IPS DF 6.9 (cell line): ENCODE data around the gene SNX19.

Experiments used
- DNase-seq: peaks from one replicate; pipeline ENCODE4 v3.0.0-alpha.2; 2013; ENCODE audit warnings: low read depth, low spot score
- H3K27ac ChIP-seq: one replicate; pipeline ENCODE4 v1.5.1; 2013; ENCODE audit warnings: low read length, control low read depth
- H3K27me3 ChIP-seq: 2 replicates; pipeline ENCODE4 v1.6.1; 2013; ENCODE audit warnings: mild to moderate bottlenecking, low read length; ENCODE audit not compliant: control insufficient read depth, insufficient read depth
- H3K36me3 ChIP-seq: 2 replicates; pipeline ENCODE4 v1.6.1; 2013; ENCODE audit warnings: low read length; ENCODE audit not compliant: control insufficient read depth, insufficient read depth
- H3K4me1 ChIP-seq: 2 replicates; pipeline ENCODE4 v1.6.1; 2013; ENCODE audit warnings: low read length; ENCODE audit not compliant: control insufficient read depth, insufficient read depth
- H3K4me3 ChIP-seq: 2 replicates; pipeline ENCODE4 v1.5.1; 2013; ENCODE audit warnings: mild to moderate bottlenecking, low read length
- H3K9me3 ChIP-seq: 2 replicates; pipeline ENCODE4 v1.6.1; 2013; ENCODE audit warnings: low read length, inconsistent platforms; ENCODE audit not compliant: control insufficient read depth, insufficient read depth
- WGBS: extraction: QIAGEN DNeasy Blood & Tissue Kit; methylation state at CpG from one replicate; pipeline ENCODE4 v1.1.7; 2013; ENCODE audit warnings: mixed read lengths, missing lambda C conversion rate; ENCODE audit not compliant: insufficient read length, insufficient coverage; 5-methylcytosine and 5-hydroxymethylcytosine counted together

The SNX19 gene

DNA sequence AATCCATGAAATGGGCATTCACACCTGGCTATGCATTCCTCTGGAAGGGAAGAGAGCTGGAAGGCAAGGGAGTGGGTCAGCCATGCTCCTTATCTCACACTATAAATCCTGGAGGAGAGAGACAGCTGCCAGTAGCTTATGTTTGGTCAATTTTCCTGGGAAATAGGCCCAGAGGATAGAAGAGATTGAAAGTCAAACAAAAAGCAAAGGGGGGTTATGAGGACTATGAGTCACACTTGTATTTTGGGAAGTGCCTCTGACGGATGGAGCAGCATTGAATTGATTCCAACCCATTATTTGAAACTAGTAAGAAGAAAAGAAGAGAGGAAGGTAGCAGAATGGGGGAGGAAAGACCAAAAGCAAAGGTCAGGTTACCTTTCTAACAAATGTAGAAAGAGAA lies 25.0 kb downstream of the SNX19 start:
- Histone ChIP-seq H3K27ac (no peak overlapping the region), H3K27me3 (no peaks in the 10 kb centered on the region), H3K36me3 (peaks cover 6% of the 10 kb centered on the region; the same call in 1 of the 2 replicates), H3K4me3 (no peak overlapping the region), H3K9me3 (no peaks in the 10 kb centered on the region), H3K4me1 (peaks cover 3% of the 10 kb centered on the region)
- no CpG with 5 or more reads among the region's 1 CpG for WGBS
- no peak for DNase-seq

DNA sequence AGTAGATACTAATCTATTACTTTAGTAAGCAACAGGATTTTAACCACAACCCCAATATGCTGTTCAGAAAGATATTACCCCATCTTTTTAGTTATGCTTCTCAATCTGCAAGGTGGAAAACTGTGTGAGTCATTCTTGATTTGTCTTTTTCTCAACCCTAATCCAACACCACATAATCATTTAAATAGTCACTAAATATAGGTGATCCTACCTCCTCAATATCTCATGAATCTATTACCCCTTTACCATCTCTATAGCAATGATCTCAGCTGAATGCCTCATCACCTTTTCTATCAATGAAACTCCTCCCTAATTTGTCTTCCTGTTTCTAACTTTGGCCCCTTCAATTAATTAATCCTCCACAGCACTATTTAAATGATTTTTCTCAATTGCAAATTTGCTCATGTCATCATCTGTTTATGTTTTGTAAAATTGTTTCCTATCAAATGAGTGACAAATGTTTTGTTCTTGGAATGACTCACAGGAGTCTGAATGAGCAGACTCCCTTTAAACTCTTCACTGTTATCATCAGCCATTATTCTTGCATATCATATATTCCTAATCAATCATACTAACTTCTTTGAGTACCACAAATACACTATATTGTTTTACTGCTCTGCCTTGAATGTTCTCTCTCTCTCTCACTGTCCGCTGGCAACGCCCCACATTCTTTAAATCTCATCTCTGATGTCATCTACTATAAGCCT lies 26.1 kb downstream of the SNX19 start:
- Histone ChIP-seq H3K36me3 (peaks cover 6% of the 10 kb centered on the region; the same call in 1 of the 2 replicates), H3K9me3 (no peaks in the 10 kb centered on the region), H3K27ac (no peak overlapping the region), H3K4me1 (peaks cover 3% of the 10 kb centered on the region), H3K4me3 (no peak overlapping the region), H3K27me3 (no peaks in the 10 kb centered on the region)
- no CpG with 5 or more reads among the region's 2 CpGs for WGBS
- no peak for DNase-seq

DNA sequence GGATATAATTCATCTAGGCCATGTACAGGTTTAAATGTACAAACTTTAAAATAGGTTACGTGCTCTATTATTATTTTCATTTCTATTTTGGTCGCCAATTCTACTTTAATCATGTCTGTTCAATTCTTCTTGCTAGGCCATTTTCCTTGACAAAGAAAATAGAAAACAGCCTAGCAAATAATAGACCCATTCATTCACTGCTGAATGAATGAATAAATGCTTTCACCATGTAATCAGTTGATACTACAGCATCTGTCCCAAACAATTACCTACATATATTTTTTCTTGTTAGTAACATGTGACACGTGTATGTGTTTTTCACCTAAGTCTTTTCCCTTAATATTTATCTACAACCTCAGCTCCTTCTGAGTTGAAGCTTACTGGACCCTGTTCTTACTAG lies 27.5 kb downstream of the SNX19 start:
- Histone ChIP-seq H3K4me1 (peaks cover 2% of the 10 kb centered on the region), H3K27ac (no peak overlapping the region), H3K9me3 (no peaks in the 10 kb centered on the region), H3K27me3 (no peaks in the 10 kb centered on the region), H3K4me3 (no peak overlapping the region), H3K36me3 (peaks cover 3% of the 10 kb centered on the region; the same call in 1 of the 2 replicates)
- no peak for DNase-seq
- WGBS: no CpG with 5 or more reads among the region's 3 CpGs

DNA sequence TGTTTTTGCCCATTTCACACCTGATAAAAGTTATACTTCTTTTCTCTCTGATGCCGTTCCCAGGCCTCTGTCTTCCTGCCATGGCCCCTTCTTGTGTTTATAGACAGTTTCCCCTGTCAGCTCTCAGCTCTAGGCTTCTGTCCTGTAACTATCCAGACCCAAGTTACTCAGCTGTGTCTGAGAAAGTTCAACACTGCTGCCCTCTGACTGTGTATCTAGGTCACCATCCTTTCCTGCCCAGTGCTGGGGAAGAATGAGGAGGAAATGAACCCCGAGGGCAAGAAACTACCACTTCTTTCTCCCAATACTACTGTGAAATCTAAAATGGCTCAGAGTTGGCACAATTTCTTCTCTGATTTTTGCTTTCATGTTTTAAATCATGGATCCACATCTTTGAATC lies 29.6 kb downstream of the SNX19 start:
- no peaks in the 10 kb centered on the region for H3K9me3 ChIP-seq
- no peaks in the 10 kb centered on the region for H3K27me3 ChIP-seq
- WGBS: no CpG with 5 or more reads among the region's 2 CpGs
- no peak overlapping the region for H3K4me3 ChIP-seq
- DNase-seq: no peak
- no peak overlapping the region for H3K27ac ChIP-seq
- no peaks in the 10 kb centered on the region for H3K4me1 ChIP-seq
- no peaks in the 10 kb centered on the region; the same call in 1 of the 2 replicates for H3K36me3 ChIP-seq

DNA sequence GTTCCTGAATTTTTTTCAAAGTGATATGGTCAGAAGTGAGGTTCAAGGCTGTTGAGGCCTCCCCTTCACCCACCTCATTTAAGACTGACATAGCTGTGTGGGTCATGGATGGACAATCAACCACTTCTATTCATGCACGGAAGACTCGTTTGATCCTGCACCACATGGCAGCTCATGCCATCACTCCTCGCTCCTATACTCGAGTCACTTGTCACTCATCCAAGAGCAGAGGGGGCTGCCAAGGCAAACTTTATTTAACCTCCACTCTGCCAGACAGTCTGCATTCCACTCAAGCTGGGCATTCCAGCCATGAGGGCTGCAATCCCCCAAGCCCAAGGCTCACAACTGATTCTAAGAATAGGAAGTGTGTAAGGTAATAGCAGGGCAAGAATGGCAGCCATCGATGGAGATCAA lies 34.1 kb downstream of the SNX19 start:
- Histone ChIP-seq H3K4me1 (no peaks in the 10 kb centered on the region), H3K27me3 (no peaks in the 10 kb centered on the region), H3K4me3 (no peak overlapping the region), H3K36me3 (peaks cover 6% of the 10 kb centered on the region; the same call in 1 of the 2 replicates), H3K9me3 (no peaks in the 10 kb centered on the region), H3K27ac (no peak overlapping the region)
- DNase-seq: no peak
- no CpG with 5 or more reads among the region's 5 CpGs for WGBS

DNA sequence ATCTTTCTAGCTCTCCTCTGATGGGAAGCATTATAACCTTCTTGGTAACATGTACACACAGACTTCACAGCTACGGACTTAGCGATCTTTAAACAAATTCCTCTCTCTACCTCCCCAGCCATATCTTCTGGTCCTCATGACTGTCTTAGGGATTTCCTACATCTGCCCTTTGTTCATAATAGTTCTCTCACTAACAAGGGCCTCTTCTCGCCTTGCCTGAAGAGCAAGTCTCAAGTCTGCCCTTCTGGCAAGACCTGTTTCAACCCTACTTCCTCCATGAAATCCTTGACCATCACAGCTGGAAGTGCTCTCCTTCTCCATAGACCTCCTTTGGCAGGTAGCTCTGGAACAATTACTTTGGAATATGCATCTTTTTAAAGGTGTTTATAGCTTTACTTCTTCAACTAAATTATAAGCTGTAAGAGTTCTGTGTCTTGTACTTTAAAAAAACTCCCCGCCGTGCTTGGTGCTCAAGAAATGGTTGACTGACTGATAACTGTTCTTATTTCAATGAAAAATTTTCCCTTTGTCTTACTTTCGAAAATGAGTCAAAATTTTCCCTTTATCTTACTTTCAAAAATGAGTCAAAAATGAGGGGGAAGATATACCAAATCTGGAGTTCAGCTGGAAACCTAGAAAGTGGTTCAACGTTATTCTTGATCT lies 34.7 kb downstream of the SNX19 start:
- no peak overlapping the region for H3K27ac ChIP-seq
- H3K36me3 ChIP-seq: peaks cover 6% of the 10 kb centered on the region; the same call in 1 of the 2 replicates
- no peaks in the 10 kb centered on the region for H3K4me1 ChIP-seq
- no peaks in the 10 kb centered on the region for H3K9me3 ChIP-seq
- WGBS: no CpG with 5 or more reads among the region's 7 CpGs
- no peak overlapping the region for H3K4me3 ChIP-seq
- no peaks in the 10 kb centered on the region for H3K27me3 ChIP-seq
- no peak for DNase-seq

DNA sequence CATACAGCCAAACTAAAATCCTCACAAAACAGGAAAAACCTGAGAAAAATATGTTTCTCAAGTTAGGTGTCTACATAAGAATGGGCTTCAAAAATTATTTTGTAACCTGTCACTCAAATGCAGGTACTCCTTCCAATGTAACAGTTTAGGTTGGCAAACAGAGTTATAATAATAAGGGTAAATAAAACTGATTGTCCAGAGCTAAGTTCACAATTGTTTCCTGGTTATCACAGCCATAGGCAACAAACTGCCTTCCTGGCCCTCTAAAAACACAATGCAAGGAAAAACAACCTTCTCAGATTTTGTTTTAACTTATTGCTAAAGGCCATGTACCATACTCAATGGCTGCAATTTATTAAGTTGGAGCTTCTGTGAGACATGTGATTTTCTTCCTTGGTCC lies 36.4 kb downstream of the SNX19 start:
- Histone ChIP-seq H3K4me3 (no peak overlapping the region), H3K9me3 (no peaks in the 10 kb centered on the region), H3K27me3 (no peaks in the 10 kb centered on the region), H3K4me1 (no peaks in the 10 kb centered on the region), H3K36me3 (peaks cover 6% of the 10 kb centered on the region; the same call in 1 of the 2 replicates), H3K27ac (no peak overlapping the region)
- DNase-seq: no peak

DNA sequence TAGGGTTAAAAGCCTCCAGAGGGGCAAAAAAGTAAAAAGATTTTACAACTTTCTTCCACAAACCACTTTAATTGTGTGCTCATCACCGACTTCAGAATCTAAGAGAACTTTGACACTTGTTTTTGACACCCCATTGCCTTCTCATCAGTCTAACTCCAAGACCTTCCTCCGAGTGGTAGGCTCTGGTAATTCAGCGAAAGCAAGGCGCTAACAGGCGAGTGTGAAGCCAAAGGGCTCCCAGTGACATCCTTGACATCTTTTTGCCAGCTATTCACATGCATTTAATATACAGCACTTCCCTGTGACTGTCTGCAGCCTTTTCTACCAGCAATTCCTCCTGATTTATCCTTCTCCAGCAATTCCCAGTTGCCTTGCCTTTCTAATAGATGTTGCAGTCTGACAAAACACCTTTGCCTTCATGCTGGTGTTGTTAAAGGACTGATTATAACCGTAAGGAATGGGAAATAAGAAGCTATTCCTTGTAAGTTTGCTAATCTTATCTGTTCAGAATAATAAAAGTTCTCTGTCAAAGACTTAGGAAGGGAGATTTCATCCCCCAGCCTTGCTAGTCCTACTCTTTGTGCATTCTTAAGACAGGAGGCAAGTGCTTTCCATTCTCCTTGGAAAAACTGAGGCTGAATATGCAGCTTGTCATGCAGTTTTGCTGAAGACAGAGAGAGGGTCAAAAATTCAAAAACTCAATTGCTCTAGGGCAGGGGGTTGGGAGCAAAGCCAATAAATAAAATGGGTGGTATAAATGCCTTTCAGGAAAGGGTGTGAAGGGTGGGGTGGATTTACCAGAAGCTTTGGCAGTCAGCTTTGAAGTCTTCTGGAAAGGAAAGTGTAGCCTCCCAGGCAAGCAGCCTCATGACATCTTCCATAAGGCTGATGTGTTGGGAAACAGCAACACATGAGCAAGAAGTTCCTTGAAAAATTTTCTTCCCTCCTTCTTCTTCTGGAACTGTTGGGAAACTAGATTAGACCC lies 39.1 kb downstream of the SNX19 start:
- WGBS: no CpG with 5 or more reads among the region's 6 CpGs
- Histone ChIP-seq H3K27ac (no peak overlapping the region), H3K4me1 (no peaks in the 10 kb centered on the region), H3K27me3 (no peaks in the 10 kb centered on the region), H3K36me3 (peaks cover 6% of the 10 kb centered on the region; the same call in 1 of the 2 replicates), H3K4me3 (no peak overlapping the region), H3K9me3 (no peaks in the 10 kb centered on the region)
- no peak for DNase-seq

DNA sequence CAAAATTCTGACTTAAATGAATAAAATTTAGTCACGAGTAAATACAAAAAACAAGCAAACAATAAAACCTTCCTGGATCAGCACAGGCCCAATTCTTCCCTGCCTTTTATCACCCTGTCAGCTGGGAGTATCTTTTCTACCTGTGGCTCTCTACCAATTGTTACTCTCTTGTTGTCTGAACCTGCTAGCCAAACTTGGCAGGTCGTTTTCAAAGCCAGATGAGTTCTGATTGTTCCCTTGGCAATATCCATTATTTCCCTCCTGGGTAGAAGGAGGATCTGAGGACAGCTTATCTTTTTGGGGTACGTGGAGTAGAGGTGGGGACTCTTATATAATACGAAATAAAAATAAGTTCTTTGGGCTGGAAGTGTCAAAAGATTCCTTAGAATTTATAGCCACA lies 40.2 kb downstream of the SNX19 start:
- H3K36me3 ChIP-seq: peaks cover 6% of the 10 kb centered on the region; the same call in 1 of the 2 replicates
- no peak for DNase-seq

DNA sequence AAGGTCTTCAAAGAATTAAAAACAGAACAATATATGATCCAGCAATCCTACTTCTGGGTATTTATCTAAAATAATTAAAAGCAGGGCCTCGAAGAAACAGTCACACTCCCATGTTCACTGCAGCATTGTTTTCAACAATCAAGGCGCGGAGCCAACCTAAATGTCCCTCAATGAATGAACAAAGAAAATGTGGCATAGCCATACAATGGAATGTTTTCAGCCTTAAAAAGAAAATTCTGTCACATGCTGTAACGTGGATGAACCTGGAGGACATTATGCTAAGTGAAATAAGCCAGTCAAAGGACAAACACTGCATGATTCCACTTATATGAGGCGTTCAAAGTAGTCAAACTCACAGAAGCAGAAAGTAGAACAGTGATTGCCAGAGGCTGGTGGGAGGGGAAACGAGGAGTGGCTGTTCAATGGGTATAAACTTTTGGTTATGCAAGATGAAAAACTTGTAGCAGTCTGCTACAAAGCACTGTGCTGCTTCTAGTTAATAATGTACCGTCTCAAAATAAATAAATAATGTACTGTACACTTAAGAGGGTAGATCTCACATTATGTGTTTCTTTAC lies 41.2 kb downstream of the SNX19 start:
- no peak for DNase-seq
- Histone ChIP-seq H3K4me1 (no peaks in the 10 kb centered on the region), H3K27ac (no peak overlapping the region), H3K27me3 (no peaks in the 10 kb centered on the region), H3K9me3 (no peaks in the 10 kb centered on the region), H3K36me3 (peaks cover 6% of the 10 kb centered on the region; the same call in 1 of the 2 replicates), H3K4me3 (no peak overlapping the region)
- WGBS: no CpG with 5 or more reads among the region's 7 CpGs

More for the DNA sequence above, 40.2 kb downstream of the SNX19 start:
- no peak overlapping the region for H3K4me3 ChIP-seq
- no peak overlapping the region for H3K27ac ChIP-seq
- no peaks in the 10 kb centered on the region for H3K4me1 ChIP-seq
- no peaks in the 10 kb centered on the region for H3K27me3 ChIP-seq
- H3K9me3 ChIP-seq: no peaks in the 10 kb centered on the region
- WGBS: no CpG with 5 or more reads among the region's 4 CpGs
